Measurements from ENCODE around the gene CYFIP2.

GRCh38 chr5:157306081-157306480 lies 40.2 kb downstream of the CYFIP2 start:
- TF ChIP-seq CTCF (IDR thresholded peaks at IDR 0.05) = no peak
- no peak for TF ChIP-seq POLR2A (IDR thresholded peaks at IDR 0.05)
- TF ChIP-seq EP300 (IDR thresholded peaks at IDR 0.05) = no peak

Measured in stomach (tissue), 4 donors.